PFSK-1 (cell line): ENCODE results near the gene WDR35.

Experiments
- FOXP2 ChIP-seq: optimal IDR thresholded peaks from 2 replicates; pipeline ENCODE3; 2011; ENCODE audit warnings: borderline replicate concordance, control low read depth, inconsistent platforms; ENCODE audit not compliant: insufficient read depth; ENCODE audit errors: extremely low read length, extremely low read depth
- POLR2AphosphoS5 ChIP-seq: IDR thresholded peaks from 2 replicates; pipeline ENCODE4 v1.6.1; 2012; ENCODE audit warnings: low read depth, mild to moderate bottlenecking, control low read depth, low read length, moderate library complexity
- REST ChIP-seq, 2 experiments: IDR thresholded peaks; 2 replicates each; pipeline versions ENCODE4 v1.6.1 to v1.8.0; 2011 to 2012; ENCODE audit warnings: low read depth in 2 of 2, low read length in 2 of 2, control low read depth in 1 of 2, inconsistent platforms in 1 of 2, mild to moderate bottlenecking in 1 of 2, moderate library complexity in 1 of 2; ENCODE audit not compliant: insufficient read depth in 1 of 2
- SIN3A ChIP-seq: IDR thresholded peaks from 2 replicates; pipeline ENCODE4 v1.6.1; 2012; ENCODE audit warnings: mild to moderate bottlenecking, low read length, moderate library complexity, borderline replicate concordance; ENCODE audit not compliant: insufficient read depth
- TAF1 ChIP-seq: IDR thresholded peaks from 2 replicates; pipeline ENCODE4 v1.6.1; 2012; ENCODE audit warnings: low read length, control low read depth, borderline replicate concordance; ENCODE audit not compliant: insufficient read depth

Gene WDR35

GRCh38 chr2:19971691-19972090 is 18.2 kb downstream of the WDR35 start:
- TF ChIP-seq REST (IDR thresholded peaks at IDR 0.05; ENCODE audit: insufficient read depth in 1 of 2, low read depth in 2 of 2, low read length in 2 of 2) = no peak
- TF ChIP-seq TAF1 = no peak
- TF ChIP-seq POLR2AphosphoS5 = no peak
- TF ChIP-seq FOXP2 = no peak
- TF ChIP-seq SIN3A = no peak

DNA sequence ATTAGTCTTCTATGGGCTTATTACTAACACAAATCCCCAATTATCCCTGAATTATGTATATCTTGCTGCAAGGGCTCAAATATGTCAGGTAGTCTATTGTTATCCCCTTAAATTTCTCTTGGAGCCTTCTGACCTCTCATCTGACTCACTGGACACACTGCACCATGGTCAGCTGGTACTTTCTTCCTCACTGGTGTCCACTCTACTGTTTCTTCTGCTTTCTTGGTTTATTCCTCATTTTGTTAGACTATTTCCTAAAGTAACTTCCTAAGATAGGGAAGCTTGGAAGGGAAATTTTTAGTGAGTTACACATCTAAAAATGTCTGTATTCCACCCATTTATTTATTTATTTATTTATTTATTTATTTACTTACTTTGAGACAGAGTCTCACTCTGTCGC is 26.5 kb downstream of the WDR35 start:
- TF ChIP-seq FOXP2 (no peak), SIN3A (no peak), TAF1 (no peak), POLR2AphosphoS5 (no peak), REST (IDR thresholded peaks at IDR 0.05; ENCODE audit: insufficient read depth in 1 of 2, low read depth in 2 of 2, low read length in 2 of 2) (no peak)

GRCh38 chr2:19955544-19956422 is 34.1 kb downstream of the WDR35 start:
- TF ChIP-seq FOXP2 = no peak
- TF ChIP-seq TAF1 = no peak
- no peak for TF ChIP-seq SIN3A
- TF ChIP-seq REST (IDR thresholded peaks at IDR 0.05; ENCODE audit: insufficient read depth in 1 of 2, low read depth in 2 of 2, low read length in 2 of 2) = no peak
- TF ChIP-seq POLR2AphosphoS5 = no peak

GRCh38 chr2:19949071-19949470 is 40.8 kb downstream of the WDR35 start:
- TF ChIP-seq POLR2AphosphoS5 (no peak), TAF1 (no peak), FOXP2 (no peak), SIN3A (no peak), REST (IDR thresholded peaks at IDR 0.05; ENCODE audit: insufficient read depth in 1 of 2, low read depth in 2 of 2, low read length in 2 of 2) (no peak)
